ENCODE measurements around the gene DNAI1.

The DNAI1 gene

DNA sequence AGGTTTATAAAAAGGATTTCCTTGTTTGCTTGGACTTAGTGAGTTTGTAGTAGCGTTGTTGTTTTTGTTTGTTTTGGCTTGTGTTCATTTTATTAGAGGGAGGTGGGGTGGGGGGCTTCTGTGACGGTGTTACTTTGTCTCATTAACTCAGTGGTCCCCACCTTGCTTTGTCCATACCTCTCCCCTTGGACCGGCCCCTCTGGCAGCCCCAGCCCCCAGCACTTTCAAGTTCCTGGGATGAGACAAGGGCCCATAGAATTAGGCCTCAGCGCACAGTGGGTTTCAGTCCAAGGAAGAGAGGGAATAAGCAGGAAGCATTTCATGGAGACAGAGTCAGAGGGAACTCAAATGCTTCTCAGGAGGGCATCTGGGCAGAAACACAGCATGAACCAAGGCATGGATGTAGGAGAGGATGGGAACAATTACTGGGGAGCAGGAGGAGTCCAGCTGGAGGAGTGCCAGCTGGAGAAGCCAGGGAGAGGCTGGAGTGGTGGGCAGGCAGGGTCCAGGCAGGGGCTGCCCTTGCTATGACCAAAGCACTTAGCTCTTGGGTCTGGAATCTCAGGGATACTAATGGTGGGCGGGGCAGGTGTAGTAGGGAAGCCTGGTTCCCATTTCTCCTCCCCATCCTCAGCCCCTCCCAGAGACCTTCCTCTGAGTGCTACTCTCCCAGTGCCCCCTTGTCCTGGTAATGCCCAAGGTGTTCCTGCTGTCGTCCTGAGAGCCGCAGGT lies 87.7 kb downstream of the DNAI1 start:
- DNase-seq (ENCODE audit: low spot score), result no peak

DNA sequence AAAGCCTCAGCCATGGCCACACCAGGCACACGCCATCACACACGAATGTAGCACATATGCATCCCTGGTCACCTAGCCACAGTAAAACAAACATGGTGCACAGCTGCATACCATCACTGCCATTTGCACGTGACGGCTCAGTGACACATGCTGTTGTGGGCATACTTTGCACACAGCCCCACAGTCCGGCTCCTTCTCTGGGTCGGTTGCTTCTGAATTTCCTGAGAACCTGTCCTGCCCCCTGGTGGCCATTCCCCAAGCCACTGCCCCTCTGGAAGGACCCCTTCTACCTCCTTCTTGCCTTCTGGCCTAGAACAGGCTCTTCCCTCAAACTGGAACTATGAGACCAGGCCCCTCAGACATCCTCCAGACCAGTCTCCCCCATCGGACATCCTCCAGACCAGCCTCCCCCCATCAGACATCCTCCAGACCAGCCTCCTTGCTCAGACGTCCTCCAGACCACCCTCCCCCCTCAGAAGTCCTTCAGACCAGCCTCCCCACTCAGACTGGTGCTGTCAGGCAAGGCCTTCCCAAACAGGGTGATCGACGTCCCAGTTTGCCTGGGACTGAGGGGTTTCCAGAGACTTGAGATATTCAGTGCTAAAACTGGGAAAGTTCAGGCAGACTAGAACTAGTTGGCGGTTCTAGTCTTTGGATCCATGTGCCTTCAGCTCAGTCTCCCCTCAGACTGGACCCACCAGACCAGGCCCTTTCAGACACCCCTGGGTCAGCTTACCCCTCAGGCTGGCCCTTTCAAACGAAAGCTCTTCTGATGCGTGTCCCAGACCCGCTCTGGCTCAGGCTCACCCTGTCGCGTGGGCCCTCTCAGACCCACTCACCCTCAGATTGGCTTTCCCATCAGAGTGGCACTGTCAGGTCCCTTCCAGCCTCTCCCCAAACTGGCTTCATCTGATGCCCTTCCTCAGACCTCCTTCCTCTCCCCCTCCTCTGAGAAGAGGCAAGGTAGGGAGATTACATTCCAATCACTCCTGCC lies 88.5 kb downstream of the DNAI1 start:
- peak; percentile 76 for DNase-seq (ENCODE audit: low spot score)

DNA sequence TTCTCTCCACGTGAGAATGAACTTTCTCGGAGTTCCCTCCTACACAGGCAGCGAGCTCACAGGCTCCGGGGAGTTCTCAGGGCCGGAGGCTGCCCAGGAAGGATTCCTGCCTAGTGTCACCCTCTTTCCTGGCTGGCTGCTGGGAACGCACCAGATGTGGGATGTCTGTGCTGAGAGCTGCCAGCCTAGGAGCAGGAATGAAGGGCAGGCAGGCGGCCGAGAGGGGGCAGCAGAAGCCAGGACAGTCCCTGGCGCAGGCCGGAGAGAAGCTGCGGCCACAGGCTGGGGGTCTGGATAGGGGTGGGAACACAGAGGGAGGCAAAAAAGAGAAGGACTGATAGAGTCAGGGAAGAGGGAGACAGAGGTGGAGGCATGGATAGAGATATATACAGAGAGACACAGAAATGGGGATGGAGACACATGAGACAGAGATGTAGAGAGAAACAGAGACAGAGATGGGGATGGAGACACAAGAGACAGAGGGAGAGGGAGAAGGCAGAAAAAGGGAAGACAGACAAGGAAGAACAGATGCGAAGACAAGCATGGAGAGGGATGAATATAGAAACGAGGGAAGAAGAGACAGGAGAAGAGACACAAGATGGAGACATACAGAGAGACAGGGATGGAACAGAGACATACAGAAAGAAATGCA lies 89.5 kb downstream of the DNAI1 start:
- peak; percentile 88 for DNase-seq (ENCODE audit: low spot score)

DNA sequence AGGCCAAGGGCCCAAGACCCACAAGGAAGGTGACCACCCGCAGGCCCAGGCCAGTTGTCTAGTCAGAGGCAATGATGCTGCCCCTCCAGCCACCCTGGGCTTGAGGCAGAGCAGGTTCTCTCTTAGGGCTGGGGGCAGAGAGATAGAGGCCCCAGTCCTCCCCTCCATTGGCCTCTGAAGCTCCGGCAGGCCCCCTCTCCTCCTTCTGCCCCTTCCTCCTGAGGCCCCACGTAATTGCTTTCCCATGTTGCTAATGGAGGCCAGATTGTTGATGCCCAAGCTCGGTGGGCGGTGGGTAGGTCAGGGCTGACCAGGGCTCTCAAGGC lies 90.8 kb downstream of the DNAI1 start:
- DNase-seq (ENCODE audit: low spot score), result no peak

DNA sequence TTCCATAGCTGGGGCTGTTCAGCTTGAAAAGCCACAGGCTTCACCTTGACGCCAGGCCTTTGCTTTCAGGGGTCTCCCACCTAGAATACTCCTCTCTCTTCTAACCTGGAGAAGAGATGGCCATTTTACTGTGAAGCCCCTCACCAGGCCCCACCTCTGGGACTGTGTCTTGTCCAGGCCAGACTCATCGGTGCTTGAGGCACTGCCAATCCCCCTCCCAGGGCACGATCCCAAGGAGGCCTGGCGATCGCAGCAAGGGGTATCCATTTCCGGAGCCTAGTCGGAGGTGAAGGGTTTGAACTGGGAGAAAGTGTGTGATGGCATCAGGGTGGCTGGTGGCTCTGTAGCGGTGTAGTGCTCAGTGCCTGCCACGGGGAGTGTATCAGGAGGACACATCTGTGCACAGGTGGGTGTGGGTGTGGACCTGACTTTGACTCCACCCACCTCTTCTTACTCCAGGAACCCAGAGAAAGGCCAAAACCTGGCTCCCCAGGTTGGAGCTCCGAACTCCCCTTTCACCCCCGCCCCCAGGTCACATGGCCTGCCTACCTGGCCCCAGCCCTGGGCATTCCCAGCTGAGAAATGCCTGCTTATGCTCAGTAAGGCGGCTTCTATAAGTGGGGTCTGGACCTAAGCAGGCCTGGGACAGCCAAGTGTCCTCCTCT lies 91.5 kb downstream of the DNAI1 start:
- no peak for DNase-seq (ENCODE audit: low spot score)

DNA sequence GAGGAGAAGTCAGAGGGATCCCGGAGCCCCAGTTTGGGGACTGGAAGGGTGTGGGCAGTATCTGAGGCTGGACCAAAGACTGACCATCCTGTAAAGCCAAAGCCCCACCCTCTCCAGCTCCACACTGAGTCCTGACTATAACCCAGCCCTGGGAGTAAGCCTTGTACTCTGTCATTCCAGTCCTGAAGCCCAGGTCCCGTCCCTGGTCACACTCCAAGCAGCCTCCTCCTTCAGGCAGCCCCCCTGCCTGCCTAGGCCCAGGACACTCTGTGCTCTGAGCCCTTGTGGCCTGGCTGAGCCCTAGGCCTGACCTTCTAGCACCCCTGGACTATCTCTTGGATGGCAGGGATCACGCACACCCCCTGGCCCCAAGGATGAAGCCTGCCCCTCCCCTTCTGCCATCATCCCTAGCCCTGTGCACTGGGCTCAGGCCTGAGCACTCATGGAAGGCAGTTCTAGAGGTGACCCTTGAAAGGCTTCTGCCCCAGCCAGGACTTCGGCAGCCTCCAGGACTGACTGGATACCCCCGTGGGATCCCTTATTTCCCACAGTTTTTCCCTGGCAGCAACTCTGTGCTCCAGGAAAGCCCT lies 92.2 kb downstream of the DNAI1 start:
- no peak for DNase-seq (ENCODE audit: low spot score)

DNA sequence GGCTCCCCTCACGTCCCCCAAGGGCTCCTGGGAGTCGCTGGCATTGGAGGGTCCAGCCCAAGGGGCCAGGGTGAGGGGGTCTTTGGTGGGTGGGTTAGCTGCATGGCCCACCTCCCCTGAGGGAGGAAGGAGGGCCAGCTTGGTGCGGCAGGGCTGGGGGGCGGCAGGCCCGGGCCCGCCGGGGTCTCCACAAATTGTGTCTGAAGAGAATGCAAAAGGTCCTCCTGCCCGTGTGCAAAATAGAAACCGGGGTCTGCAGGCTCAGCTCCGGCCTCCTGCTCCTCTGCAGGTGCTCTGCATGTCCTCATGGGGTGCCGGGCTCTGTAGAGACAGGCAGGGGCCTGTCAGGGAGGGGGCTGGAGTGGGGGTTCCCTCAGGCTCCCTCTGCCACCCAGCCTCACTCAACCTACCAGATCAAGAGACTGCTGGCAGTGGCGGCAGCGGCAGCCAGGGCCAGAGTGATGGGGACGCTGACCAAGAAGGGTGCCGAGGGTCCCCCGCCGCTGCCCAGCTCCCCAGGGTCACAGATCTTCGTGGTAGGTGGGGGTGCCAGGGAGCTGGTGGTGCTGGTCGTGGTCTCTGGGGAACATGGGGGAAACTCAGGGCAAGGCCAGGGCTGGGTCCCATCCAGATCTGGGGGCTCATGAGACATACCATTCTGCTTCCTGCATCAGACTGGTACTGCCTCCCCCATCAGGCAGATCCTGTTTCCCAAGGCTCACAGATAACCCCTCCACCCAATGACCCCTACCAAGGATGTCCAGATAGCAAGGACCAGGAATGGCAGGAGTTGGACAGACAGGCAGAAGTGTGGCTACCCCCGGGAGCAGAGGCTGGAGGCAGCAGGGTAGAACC lies 93.4 kb downstream of the DNAI1 start:
- DNase-seq (ENCODE audit: low spot score), result no peak

DNA sequence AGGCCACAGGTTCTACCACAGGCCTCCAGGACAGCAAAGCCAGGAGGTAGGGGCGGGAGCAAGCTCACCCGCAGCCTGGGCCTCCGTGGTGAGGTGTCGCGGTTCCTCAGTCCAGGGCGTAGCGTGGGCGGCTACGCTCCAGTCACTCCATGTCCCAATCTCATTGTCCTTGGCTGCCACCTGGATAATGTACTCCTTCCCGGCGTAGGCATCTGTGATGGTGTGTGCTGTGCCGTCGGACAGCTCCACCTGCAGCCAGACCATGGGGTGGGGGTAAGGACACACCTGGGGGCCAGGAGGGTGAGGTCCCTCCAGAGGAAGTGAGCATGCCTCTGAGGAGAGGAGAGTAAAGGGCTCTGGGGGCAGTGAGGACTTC lies 94.0 kb downstream of the DNAI1 start:
- no peak for DNase-seq (ENCODE audit: low spot score)

DNA sequence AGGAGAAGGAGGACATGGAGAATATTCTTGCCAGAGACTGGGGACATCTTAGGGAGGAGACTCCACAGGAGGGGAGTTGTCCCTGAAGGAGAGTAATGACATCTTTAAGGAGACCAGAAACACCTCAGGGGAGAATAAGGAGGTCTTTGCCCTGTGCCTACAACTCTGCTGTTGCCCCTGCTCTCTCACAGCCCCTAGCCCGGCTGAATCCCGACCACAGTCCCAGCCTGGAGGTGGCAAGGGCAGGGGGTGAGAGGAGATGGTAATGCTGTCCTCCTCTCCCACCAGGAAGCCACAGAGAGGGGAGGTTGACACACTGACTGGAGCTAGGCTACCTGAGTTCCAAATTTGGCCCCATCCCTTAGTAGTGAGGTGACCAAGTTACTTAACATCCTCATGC lies 94.4 kb downstream of the DNAI1 start:
- DNase-seq (ENCODE audit: low spot score), result no peak

DNA sequence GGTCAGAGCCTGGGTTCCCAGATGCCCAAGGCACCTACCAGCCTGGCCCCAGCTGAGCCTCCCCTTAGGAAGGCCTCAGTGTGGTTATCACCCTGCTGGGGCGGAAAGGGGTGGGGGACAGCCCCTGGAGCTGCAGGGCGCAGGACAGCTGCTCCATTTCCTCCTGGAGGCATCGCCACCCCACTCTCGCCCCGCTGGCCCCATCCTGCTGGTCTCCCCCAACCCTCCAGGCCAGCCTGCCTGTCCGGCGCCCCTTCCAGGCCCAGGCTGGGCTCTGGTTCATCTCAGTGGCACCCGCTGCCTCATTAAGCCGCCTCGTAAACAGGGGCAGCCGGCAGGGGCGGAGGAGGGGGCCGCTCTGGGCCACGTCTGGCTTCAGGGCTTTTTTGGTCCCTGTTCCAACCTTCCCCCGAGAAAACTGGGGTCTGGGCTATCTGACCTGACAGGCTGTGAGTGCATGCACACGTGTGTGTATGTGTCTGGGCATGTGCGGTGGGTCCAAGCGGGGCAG lies 95.0 kb downstream of the DNAI1 start:
- DNase-seq (ENCODE audit: low spot score), result no peak

DNA sequence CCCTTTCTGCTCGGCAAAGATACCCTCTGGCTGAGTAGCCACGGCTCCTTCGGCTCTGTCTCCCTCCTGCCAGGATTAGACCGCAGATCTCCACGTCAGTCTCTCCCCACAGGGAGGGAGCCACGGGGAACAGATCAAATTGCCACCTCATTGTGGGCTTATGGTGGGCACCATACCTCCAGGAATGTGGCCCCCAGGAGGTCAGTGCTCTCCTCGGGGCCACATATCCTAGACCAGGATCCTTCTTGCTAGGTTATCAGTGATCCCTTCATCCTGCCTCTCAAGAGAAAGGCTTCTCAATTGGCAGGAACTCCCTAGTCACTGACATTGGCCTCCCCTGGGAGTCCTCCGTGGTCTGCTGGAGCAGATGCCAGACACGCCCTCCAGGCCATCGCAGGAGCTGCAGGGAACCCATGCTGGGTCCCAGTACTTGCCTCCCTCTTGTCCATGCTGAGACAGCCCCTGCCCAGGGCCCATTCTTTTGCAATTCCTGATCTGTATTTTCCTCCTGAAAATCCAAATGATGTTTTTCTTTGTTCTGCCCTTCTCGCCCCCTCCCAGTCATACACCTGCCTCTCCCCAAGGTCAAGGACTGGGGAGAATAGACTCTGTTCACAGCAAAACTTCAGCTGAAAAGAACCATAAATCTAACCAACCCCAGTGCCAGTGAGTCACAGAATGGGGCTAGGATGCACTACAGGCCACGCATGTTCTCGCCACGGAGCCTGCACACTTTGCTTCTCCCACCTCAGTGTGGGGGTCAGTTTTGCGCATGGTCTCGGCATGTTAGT lies 95.8 kb downstream of the DNAI1 start:
- DNase-seq (ENCODE audit: low spot score), result peak; percentile 64

DNA sequence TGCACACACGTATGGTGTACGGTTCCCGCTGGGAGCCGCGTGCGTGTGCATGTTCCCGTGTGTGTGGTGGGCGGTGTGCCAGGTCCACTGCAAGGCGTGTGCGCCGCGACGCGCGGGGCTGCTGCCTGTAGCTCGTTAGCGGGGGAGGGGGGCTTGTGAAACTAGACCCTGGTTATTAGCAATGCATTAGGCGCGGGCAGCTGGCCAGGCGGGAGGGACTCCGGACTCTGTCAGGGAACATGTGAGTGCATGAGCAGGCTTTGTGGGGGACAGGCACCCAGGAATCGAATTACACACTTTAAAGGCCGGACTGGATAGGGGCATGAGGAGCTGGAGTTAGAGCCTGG lies 96.4 kb downstream of the DNAI1 start:
- peak; percentile 56 for DNase-seq (ENCODE audit: low spot score)

DNA sequence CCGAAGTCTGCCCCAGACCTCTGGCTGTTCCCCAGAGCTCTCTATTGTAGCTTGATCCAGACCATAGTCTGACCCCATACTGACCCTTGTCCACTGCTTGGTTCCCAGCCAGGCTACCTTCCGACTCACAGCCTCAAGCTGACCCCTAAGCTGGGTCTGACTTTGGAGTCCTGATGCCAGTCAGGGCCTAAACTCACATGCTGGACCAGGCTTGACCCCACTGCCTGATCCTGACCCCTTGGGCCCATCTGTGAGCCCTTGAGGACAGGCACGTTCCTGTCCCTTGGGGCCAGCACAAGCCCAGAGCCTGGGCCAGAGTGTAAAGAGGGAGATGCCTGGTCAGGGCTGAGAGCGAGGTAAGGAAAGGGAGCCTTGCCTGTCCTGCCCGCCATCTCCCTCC lies 96.9 kb downstream of the DNAI1 start:
- no peak for DNase-seq (ENCODE audit: low spot score)

DNA sequence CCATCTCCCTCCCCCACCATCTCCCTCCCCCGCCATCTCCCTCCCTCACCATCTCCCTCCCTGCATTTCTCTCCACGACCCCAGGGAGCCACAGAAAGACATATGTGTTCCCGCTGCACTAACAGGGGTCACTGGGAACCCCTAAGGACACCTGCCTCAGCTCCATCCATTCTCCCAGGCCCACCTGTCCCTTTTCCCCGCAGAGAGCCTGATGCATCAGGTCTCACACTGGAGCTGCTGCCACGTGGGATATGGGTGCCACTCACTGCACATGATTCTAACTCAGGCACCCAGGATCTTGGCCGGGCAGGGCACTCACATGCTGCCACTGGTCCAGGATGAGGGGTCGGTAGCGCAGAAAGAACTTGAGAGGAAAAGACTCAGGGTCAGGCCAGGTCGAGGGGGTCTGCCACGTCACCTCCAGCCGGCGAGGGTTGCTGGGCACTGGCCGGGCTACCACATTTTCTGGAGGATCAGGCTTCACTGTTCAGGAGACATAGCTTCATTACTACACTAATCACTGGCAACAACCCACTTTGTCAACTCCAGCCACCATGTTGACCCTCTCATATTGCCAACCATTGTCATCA lies 97.4 kb downstream of the DNAI1 start:
- no peak for DNase-seq (ENCODE audit: low spot score)

DNA sequence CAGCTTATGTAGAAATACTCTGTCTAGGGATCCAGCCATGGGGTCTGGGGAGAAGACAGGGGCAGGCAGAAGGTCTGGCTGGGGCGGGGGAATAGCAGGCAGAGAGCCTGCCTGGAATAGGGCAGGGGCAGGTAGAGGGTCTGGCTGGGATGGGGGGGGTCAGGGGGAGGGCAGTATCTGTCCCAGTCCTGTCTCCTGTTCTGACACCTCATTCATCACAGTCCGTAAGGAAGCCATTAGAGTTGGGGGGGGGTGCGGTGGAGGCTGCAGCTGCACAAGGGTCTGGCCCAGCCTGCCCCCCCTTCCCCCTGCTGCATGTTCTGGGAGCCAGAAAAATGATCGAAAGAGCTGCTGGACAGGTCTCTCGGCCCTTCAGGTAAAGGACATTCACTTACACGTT lies 98.3 kb downstream of the DNAI1 start:
- no peak for DNase-seq (ENCODE audit: low spot score)

DNA sequence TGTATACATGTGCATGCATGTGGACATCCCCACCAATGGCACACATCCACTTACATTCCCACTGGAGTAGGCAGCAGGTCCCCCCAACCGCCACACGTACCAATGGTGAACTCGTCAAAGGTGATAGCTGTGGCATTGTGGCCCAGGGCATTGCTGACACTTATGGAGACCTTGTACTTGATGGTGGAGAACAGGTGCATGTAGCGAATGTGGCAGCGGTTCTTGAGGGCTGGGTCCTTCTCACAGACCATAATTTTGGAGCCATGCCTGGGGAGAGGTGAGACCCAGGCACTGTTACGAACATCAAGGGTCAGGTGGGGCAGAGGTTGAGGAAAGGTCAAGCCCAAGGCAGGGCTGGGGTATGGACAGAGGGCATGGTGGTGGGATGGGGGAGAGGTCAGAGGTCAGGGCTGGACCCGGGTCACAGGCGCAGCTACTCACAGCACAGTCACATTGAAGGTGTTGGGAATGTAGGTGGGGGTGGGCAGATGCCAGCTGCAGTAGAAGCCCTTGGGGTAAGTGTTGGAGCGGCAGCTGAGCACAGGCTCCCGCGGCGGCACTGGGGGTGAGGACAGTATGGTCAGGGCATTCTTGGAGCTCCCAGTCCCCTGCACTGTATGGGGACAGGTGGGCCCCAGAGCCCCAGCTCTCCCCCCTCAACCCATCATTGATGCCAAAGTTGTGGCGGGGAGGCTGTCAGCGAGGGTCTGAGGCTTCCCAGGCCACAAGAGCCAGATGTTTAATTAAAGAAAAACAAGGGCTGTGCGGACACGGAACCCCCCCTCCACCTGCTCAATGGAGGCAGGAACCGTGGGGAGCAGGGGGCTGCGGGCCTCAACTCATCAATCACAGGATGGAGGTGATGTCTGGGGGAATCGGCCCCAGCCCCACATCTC lies 99.1 kb downstream of the DNAI1 start:
- DNase-seq (ENCODE audit: low spot score), result no peak

DNA sequence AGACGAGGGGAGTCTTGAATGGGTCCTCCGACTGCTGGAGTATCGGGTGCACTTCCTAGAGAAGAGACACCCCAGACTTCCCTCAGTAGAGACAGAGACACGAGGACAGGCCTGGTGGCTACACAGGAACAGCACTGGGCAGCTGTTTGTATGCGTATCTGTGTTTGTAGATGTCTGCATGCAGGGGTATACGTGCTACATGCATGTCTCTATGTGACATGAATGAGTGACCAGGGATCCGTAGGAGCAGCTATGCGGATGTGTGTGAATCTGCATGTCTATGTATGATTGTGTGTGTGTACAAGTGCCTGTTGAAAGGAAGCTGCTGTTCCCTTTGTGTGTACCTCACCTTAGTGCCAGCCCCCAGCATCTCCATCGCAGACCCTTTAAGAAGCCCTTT lies 99.8 kb downstream of the DNAI1 start:
- DNase-seq (ENCODE audit: low spot score), result no peak

DNA sequence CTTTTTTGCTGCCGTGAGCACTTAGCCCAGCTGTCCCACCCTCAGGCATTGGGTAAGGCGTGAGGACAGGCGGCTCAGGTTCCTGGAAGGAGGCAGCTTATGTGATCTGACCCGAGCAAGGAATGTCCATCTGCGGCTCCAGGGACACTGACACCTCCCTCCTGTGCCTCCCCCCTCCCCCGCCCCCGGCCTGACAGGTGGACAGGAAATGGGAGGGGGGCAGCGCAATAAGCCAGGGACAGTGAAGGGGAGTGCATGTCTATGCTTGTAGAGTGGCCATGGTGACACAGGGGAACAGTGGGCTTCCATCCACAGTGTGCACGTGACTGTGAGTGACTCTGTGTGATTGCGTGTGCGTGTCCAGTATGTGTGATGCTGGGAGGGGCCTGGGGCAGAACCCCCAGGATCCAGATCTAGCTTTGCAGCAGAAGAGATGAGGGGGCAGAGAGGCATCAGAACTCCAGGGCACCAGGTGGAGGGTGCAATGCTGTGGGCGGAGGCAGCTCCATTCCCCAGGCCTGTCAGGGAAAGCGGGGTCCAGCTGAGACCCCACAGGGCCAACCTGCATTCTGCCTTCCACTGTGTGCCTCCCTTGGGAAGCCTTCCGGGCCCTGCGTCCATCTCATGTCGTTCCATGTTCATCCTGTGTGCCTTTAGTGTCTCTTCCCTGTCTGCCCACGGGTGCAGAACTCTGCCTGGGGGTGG lies 100.5 kb downstream of the DNAI1 start:
- peak; percentile 54 for DNase-seq (ENCODE audit: low spot score)

Measured in iPS-NIHi11 (cell line).